Lower leg skin (tissue), 3 donors: ENCODE measurements around the gene MPST.

Source experiments
- CTCF ChIP-seq, 3 donors: fragments of 450-650 bp; IDR thresholded peaks; one replicate each; pipeline ENCODE4 v1.5.1; 2016; ENCODE audit warnings: antibody characterized with exemption in 3 of 3, mild to moderate bottlenecking in 3 of 3, moderate library complexity in 2 of 3
- POLR2A ChIP-seq, 2 donors: fragments of 450-650 bp; IDR thresholded peaks; one replicate each; pipeline ENCODE4 v1.6.1; 2016 to 2017; ENCODE audit warnings: antibody characterized with exemption in 2 of 2, mild to moderate bottlenecking in 1 of 2, moderate library complexity in 1 of 2

- no peak for TF ChIP-seq CTCF (IDR thresholded peaks at IDR 0.05)
- TF ChIP-seq POLR2A (IDR thresholded peaks at IDR 0.05): no peak
Observed at GRCh38 chr22:37075046-37075445, 55.5 kb downstream of the MPST start.
